Measurements from ENCODE around the gene ENDOU.

Gene ENDOU, protein sequence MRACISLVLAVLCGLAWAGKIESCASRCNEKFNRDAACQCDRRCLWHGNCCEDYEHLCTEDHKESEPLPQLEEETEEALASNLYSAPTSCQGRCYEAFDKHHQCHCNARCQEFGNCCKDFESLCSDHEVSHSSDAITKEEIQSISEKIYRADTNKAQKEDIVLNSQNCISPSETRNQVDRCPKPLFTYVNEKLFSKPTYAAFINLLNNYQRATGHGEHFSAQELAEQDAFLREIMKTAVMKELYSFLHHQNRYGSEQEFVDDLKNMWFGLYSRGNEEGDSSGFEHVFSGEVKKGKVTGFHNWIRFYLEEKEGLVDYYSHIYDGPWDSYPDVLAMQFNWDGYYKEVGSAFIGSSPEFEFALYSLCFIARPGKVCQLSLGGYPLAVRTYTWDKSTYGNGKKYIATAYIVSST
- 0 to 0.27 (median 0.14) reads per million in 4 donors for total RNA-seq

DNA sequence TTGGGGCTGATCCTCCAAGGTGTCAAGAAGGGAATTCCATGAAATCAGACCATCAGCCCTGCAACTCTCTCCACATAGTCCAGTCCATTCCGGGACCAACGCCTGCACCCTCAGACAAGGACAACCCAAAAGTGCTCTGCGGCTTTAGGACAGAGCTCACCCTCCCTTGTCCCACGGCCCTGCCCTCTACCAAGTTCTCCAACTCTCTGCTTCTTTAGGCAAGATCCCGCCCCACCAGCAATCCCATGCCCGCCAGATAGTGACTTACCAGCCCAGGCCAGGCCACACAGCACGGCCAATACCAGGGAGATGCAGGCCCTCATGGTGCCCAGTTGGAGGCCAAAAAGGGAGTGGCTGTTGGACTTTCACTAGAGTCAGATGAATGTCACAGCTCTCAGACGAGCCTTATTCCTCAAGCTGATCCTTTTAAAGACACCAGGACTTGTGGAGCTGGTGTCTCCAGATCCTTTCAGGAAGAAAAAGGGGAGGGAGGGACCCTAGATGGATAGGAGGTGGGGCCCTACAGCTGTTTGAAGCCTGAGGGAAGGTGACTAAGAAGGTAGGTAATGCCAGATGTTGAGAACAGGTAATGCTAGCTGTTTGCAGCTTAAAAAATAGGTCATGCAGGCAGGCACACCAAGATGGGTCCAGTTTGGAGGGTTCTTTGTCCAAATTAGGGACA, at the start of gene ENDOU:
TSS of gene ENDOU (minus strand) at position 400 of the 682 bp plus-strand sequence. CDS start at position 323, 77 bp downstream.
- DNase-seq: no peak

DNA sequence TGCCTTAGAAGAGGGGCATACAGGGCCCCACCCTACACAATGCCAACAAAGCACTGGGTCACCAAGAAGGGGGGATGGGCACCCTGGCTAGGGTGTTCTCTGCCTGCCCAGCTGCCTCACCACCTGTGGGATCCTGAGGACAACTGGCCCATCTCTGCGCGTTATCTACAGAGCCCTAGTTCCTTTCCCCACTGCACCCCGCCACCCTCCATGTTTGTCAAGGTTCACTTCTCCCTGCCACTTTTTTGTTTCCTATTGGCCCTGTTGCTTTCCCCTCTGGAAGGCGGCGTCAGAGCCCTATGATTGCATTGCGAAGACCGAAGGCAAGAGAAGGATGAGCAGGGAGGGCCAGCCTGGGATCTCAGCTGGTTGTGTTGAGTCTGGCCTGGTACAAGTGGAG, 49.4 kb upstream of the ENDOU start:
- no peak for DNase-seq

DNA sequence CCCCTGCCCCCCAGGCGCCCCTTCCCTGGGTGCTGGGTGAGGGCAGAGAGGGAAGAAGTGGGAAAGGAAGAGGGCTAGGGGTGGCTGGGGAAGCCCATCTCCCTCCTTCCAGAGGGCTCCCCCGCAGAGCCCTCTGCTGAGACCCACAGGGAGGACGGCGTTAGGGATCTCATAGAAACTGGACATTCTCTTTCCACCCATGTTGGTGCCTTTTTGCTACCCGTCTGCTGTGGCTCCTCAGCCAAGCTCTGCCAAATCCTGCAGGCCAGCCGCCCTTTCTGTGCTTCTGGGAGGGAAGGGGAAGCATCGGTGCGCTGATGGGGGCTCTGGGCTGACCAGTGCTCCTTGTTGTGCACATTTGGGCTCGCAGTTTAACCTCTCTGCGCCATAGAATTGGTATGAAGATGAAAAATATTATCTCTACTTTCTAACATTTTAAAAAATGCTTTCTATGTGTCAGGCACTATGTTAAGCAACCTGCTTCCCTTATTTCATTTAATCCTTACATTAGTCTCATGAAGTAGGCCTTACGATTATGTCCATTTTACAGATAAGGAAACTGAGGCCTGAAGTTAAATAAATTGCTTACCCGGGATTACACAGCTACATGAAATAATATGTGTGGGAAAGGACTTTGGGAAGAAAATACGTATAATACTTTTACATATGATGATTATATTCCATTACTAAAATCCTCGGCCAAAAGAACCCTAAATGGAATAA, 48.7 kb upstream of the ENDOU start:
- DNase-seq: no peak

DNA sequence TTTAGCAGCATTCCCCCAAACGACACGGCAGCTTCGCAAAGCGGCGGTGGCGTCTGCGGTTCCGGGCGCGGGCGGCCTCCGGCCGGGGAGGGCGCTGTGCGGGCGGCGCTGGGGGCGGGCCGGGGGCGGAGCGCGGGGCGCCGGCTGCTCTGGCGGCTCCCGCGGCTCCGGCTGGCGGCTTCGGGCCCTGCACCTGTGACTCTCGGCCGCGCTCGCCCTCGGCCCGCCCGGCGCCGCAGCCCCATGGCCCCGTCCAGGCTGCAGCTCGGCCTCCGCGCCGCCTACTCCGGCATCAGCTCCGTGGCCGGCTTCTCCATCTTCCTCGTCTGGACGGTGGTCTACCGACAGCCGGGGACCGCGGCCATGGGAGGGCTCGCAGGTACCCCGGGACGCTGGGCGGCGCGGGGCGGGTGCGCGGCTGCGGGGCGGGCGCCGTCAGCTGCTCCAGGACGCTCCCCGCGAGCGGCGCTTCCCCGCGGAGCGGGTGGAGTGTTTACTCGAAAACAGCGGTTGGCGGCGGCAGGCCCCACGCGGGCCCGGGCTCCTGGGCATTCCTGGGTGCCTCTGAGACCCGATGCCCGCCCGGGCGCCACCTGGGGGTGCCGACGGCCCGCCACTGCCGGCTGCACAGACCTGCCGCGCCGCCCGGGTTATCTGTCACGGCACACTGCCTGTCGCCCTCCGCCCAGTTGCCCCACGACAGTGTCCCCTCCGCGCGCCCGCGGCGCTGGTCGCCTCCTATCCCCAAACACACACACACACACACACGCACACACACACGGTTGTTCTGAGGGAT, 48.0 kb upstream of the ENDOU start, which contains the start of gene SLC48A1:
TSS of gene SLC48A1 (plus strand) at position 177 of the 796 bp plus-strand sequence. CDS start at position 244, 67 bp downstream.
- peak; percentile 57 to 77 (median 63) for DNase-seq

DNA sequence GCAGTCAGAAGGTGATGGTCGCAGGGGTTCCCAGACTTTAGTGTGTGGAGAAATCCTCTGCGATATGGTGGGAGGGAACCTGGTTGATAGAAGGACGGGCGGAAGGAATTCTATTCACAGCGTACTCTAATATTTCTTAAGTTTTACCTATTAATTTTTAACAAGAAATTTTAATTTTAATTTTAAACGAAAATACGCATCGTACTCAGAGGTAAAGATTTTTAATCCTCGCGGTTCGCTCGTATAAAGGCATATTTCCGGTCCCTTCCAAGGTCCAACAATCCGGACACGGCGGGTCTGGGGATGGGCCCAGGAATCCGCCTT, 47.4 kb upstream of the ENDOU start:
- DNase-seq: no peak

DNA sequence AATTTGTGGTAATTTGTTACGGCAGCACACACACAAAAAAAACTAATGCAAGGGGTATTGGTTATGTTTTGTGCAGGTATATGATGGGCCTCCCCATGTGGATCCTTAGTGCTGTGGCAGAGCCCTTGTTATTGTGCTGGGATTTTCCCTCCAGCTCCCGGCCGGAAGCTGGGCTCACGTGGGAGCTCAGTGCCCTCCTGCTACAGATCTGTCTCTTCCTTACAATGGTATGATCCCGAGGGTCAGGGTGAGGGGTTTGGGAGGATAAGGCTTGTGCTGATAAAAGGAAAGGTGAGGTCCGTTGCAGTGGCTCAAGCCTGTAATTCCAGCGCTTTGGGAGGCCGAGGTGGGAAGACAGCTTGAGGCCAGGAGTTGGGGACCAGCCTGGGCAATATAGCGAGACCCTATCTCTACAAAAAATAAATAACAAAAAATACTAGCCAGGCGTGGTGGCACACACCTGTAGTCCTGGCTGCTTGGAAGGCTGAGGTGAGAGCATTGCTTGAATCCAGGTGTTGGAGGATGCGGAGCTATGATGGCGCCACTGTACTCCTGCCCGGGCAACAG, 46.9 kb upstream of the ENDOU start:
- no peak for DNase-seq

DNA sequence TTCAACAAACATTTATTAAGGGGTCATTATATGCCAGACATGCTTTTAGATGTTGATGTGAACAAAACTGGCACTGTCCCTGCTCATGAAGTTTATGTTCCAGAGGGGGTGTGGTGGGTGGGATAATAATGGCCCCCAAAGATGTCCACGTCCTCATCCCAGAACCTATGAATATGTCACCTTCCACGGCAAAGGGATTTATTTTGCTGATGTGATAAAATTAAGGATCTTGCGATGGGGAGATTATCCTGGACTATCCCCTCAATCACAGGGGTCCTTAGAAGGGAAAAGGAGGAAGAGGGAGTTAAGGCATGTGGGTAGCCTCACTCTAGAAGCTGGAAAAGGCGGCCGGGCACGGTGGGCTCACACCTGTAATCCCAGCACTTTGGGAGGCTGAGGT, 46.0 kb upstream of the ENDOU start:
- DNase-seq: no peak

DNA sequence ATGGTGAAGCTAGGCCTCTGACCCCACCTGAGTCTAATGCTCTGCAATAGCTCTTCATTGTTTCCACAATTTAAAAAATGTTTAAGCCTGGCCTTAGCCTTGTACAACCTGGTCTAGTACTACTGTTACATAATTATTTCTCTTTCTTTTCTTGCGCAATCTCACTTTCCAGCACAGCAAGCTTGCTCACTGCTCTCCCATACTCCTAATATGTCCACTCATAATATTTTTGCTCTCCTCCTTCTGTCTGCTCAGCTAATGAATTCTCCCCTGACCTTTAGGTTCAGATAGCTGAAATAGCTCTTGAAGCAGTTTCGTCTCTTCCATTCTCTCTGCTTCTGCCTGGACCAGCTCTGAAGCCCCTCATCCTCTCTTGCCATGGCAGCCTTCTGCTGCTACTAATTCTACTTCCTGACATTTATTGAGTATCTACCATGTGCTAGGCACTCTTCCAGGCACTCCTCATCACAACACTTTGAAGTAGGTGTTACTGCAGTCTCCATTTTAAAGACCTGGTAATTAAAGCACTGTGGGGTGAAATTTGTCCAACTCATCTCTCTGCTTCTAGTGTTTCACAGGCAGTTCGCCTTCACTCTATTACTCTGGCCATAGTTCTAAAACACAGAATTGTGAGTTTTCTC, 44.9 kb upstream of the ENDOU start:
- DNase-seq: no peak

DNA sequence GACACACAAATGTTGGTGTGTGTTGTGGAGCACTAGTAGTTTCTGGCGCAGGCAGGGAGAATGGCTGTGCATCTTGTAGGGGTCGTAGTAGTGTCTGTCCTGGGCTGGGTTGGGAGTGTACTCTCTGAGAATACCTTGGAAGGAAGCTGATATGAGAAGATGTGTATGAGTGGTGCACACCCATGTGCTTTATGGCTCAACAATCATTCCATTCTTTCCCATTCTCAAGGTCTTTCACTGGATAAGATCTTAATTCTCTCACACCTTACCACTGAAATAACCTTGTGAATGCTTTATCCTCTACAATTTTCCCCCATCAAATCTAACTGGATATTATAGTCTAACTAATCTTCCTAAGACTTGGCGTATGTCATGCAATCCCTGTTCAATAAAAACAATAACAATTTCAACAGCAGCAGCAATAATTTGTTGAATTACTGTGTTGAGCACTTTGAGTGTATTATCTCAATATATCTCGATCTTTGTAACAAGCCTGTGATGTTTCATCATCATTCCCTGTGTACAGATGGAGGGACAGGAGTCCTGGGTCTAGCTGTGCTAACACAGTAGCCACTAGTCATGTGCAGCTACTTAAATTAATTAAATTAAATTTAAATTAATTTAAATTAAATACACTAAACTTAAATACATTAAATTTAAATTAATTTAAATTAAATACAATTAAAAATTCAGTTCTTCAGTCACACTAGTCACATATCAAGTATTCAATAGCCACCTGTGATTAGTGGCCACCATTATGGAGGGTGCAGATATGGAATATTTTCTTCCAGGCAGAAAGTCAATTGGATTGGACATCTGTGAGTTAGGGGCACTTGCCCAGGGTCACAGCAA, 44.2 kb upstream of the ENDOU start:
- no peak for DNase-seq

DNA sequence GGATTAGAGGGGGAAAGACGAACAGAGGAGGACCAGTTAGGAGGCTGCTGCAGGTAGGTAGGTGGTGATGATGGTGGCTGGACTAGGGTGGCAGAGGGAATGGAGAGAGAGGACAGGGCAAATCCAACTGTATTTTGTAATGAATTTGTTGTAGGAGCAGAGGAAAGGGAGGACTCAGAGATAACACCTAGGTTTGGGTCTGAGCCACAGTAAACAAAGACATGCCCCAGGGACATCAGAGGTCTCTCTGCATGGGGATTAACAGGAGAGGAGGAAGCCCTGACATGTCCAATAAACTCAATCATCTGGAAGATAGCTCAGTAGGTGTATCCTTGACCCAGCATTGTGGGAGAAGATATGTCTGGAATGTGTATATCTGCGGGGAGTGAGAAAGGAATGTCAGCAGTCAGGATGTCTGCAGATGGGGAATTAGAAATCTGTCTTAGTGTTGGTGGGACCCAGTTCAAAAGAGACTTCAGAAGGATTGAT, 43.1 kb upstream of the ENDOU start:
- no peak for DNase-seq

DNA sequence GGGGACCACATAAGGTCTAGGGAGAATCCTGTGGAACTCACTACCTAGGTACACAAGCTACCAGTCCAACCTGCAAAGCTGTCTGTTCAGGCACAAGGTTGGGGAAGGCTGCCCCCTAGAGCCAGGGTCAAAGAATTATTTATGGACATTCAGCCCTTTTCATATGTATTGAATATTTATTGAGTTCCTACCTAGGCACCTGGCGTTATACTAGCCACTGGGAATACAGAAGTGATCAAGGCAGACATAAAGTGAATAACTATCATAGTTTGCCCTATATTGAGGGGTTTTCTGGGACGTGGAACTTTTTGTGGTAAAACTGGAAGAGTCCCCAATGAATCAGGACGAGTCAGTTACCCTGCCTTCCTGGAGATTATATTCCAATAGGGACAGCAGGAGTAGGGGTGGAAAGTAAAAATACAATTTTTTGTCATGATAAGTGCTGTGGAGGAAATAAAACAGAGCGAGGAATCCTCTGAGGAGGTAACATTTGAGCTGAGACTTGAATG, 42.0 kb upstream of the ENDOU start:
- DNase-seq: peak; percentile 38 to 71 (median 56)

DNA sequence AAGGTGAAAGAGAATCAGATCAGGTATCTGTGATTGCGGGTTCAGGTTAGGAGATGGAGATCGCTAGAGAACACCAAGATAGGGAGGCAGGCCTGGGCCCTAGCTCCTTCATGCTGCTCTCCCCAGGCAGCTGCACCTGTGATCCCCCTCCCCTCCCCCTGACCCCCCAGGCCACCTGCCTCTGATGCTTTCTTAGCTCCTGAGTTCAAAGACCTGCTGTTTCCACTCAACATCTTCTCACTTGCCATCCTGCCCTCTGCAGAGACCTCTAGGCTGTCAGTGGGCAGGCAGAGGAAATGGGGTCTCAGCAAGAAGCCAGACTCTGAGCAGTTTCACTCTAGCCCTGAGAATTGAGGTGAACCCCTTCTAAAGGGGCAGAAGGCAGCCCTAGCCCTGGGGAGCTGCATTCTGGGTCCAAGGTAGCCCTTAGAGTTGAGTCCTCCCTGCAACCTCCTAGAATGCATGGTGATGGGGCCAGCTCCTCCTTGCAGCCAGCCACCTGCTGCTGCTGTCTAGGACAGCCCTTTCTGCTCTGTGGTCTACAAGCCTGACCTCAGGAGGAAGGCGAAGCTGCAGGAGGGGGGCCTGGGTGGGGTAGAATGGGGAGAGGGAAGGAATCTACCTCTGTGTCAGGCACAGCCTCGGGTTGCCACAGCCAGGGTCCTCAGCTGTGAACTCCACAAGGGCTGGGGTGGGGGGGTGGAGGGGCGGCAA, 41.4 kb upstream of the ENDOU start:
- DNase-seq: no peak

DNA sequence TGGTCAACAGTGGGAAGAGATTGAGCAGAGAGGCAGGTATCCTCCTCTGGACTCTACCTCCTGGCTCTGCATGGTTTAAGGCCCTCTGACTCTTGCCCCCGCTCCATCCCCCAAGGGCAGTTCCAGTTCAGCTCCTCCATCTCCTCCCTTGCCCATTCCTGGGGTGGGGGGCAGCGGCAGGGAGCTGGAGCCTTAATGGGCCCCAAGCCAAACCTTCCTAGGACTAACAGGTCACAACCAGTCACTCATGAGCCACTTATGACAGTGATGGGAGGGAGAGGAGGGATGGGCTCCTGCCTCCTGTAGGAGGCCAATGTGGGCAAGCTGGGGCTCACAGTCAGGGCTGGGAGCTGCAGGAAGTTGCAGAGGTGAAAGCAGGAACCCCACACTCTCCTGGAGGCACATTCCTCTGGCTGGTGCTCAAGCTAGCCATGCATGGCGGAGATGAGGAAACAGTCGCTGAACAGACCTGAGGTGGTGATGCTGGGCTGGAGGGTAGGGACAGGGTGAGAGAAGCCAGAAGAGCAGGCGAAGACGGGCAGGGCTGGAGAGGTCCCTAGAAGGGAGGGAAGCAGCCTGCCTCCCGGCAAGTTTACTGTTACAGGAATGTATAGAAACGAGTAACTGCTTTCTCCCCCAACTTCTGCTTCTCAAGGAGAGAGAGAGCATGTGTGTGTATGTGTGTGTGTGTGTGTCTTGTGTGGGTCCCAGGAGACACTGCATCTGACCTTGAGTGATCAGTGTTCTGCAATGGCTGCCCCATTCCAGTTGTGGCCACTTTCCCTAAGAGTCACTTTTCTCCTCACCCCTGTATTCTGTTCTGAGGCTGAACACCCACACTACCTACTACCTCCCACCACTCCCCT, 38.4 kb upstream of the ENDOU start:
- no peak for DNase-seq

DNA sequence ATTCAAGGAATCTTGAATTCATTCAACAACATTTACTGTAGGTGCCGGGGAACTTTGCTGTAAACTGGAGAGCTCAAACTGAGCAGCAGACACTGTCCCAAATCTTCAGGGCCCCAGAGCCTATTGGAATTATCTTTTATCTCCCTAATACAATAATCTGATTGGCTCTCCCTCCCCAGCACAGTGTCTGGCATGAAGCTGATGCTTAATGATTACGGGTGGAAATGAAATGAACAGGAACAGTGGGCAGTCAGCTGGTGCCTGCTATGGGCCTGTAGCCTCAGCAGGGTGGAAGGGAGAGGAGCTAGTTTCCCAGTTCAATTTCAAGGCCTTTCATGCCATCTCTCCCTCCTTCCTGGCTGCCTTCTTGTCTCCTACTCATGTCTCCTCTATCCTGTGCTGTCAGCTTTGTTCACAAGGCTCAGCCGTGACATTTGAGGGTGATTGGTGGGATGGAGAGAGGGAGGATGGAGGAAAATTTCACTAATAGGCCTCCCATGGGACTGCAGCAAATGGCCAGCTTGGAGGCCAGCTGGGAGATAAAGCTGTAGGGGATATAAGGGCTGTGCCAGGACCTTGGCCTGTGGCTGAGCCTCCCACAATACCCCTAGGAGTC, 37.7 kb upstream of the ENDOU start:
- DNase-seq: no peak

DNA sequence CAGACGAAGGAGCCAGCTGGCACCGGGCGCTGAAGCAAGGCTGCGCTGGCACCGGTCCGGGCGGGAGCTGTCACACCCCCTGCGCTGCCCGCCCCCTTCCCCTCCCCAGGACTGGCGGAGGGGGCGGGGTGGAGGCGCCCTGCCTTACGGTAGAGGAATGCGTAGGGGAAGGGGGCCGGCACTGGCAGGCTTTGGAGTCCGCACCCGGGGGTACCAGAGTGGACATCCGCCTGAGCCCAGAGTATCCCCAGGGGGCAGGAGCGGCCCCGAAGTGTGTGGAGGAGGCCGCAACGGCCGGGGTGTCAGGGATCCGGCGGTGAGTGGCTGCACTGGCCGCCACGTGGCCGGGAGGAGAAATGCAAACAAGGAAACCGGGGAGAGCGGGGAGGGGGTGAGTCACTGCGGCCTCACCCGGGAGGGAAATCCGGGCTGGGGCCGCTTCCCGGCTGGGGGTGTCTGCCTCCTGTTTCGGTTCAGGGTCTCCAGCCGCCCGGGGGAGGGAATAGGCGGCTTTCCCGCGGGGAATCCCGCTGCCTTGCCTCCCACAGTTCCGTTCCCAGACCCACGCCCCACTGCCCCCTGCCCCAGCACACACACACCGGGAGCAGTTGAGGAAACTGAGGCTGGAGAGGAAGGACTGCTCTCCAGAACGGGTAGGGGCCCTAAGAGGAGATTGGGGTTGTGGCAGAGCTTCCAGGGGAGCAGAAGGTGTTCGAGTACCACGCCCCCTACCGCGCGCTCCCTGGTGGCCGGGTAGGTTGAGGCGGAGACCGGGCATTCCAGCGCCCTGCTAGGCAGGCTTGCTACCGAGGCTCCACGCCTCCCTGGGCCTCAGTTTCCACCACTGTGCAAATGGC, 33.8 kb upstream of the ENDOU start, which contains the start of gene RAPGEF3:
TSS of gene RAPGEF3 (minus strand) at position 47 of the 857 bp plus-strand sequence. CDS start 324 bp downstream, outside the sequence.
- DNase-seq: peak; percentile 59 to 75 (median 61)

DNA sequence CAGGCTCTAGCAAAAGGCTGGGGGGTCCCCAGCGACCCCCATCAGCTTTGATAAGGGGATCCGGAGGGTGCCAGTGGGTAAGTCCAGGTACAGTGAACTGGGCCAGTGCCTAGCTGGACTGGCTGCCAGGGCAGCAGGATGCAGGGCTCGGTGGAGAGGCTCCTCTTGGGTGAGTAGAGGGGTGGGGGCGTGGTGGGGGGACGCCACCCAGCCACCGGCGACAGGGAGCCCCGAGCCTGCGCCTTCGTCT, 33.2 kb upstream of the ENDOU start:
- no peak for DNase-seq

DNA sequence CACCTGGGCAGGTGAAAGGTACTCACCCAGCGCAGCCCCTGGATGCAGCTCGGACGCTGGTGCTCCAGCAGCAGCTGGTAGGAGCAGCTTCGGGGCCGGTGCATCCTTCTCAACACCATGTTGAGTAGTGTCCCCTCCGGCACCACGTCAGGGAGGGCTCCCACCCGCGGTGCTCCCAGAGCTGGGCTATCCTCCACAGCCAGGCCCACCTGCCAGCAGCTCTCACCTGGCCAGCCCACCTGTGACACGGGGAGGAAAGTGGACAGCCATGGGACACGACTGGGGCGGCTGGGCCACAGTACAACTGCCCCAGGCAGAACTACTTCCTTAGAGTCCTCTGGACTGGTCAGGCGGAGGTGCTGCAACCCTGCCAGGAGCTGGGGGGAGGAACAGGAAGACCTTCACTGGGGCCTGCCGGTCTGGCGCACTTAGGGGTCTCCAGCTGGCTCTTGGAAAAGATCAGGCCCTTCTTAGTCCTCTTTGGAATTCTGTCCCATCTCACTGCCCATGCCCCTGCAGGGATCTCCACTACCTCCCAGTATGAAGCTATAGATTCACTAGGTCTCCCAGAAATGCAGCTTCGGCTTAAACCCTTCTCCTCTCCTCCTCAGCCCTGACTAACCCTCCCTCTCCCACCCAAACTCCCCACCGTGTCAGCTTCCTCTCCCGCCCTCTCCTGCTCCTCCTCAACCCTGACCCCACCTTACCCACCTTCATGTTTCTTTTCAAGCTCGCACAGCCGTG, 32.7 kb upstream of the ENDOU start:
- no peak for DNase-seq
